Measurements from ENCODE around the gene C3orf70.

DNA sequence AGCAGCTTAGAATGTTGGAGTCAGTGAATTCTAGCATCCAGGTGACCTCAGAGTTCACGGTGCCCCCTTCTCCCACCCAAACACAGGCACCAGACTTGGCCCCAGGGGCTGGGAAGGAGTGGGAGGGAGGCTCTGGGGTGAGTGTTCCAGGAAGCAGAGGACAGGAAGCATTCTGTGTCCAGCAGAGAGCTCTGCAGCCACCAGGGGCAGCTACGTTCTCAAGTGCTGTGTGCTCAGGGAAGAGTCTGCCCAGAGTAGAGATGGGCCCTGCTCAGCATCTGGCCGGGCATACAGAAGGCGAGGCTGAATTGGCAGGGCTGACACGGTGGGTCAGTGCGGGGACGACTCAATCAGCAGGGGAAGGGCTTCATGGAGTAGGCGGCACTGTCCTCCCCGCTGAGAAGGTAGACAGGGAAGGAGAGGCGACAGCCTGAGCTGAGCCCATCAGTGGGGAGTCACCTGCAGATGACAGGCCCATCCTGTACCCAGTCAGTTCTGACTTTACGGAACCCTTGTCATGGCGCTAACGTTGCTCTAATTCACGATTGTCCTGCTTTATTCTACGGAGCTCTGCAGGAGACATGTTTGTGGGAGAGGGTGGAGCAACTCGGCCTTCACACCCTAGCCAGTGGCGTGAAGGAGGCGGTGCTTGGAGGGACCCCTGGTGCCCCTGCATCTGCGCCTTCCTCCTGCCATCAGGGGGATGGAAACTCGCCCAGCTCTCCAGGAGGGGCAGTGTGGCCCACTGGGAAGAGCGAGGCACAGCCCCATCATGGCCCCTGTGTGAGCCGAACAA is 82.2 kb downstream of the C3orf70 start:
- TF ChIP-seq GATA3 (IDR thresholded peaks at IDR 0.05; ENCODE audit: low read depth, low read length) (no peak), GATA2 (IDR thresholded peaks at IDR 0.05; ENCODE audit: low read depth, low read length) (no peak)

All from SH-SY5Y (cell line).